Activated CD8-positive, alpha-beta T cell treated with anti-CD3 and anti-CD28 coated beads, Interleukin-2, amount 10 ng/mL, durations not matched to agents 7 days and 5 days (primary cell): ENCODE results near the gene WDR4. TPM values are rescaled to one million over a fixed set of nuclear protein-coding genes. Genes with fewer than 3 reads are reported as not detected.
"Not testable (repeated sequence)": the region's sequence is repeated elsewhere in the genome, so short reads cannot be mapped to it uniquely, and the experiment has no call there.

Experiments
- ATAC-seq: fragments of 150-1000 bp; cut with Tn5 transposase; one replicate; pipeline ENCODE4 v1.10.0; 2021; ENCODE audit warnings: moderate library complexity
- CTCF ChIA-PET: fragments of 350-600 bp; sonication (Branson Sonifier 250); formaldehyde crosslinking; loops from one replicate; lab custom pipeline; 2021; ENCODE audit warnings: antibody characterized with exemption; lab: Charles Lee
- POLR2A ChIA-PET: fragments of 350-600 bp; sonication (Branson Sonifier 250); formaldehyde crosslinking; loops from one replicate; lab custom pipeline; 2021; ENCODE audit warnings: antibody characterized with exemption; lab: Charles Lee
- DNase-seq: peaks from one replicate; pipeline ENCODE4 v3.0.0-alpha.2; 2020
- H3K27ac Mint-ChIP-seq: one replicate; pipeline ENCODE4 v1.8.0; 2021; ENCODE audit warnings: mild to moderate bottlenecking, mixed read lengths
- H3K27me3 Mint-ChIP-seq: one replicate; pipeline ENCODE4 v1.8.0; 2021; ENCODE audit warnings: low read depth, mixed read lengths
- H3K36me3 Mint-ChIP-seq: one replicate; pipeline ENCODE4 v1.8.0; 2021; ENCODE audit warnings: low read depth, mixed read lengths
- H3K4me1 Mint-ChIP-seq: one replicate; pipeline ENCODE4 v1.8.0; 2021; ENCODE audit warnings: low read depth, mixed read lengths
- H3K4me3 Mint-ChIP-seq: one replicate; pipeline ENCODE4 v1.8.0; 2021; ENCODE audit warnings: mild to moderate bottlenecking, mixed read lengths
- H3K9me3 Mint-ChIP-seq: one replicate; pipeline ENCODE4 v1.8.0; 2022; ENCODE audit warnings: mixed read lengths; ENCODE audit not compliant: insufficient read depth
- total RNA-seq, 2 experiments: library from RNA; stranded (reverse); gene quantifications; one replicate each; pipeline ENCODE4 v1.2.3, GENCODE V29; 2021

Gene WDR4
- total RNA-seq, 2 experiments from 2014 or later: 35.6 to 40.9 TPM

DNA sequence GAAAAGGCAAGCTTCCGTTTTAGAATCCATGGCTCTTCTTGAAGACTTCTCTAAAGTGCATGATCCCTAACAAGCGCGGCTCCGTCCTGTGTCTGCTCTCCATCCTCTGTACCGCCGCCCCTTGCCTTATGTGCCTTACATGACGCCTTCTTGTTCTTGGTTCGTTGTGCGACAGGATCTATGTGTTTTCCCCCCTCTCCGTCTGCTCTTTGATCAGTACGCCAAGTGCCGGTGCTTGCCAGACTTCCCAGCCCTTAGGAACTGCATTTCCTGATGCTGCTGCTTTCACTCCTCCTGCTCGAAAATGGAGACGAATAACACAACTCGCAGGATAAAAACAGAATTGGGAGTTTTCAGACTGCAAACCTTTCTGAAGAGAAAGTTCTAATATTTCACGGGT, 26.9 kb upstream of the WDR4 start:
- H3K36me3 Mint-ChIP-seq: peaks cover 36% of the 10 kb centered on the region
- no peak overlapping the region for H3K4me3 Mint-ChIP-seq
- DNase-seq (no peak), ATAC-seq (no peak)
- H3K4me1 Mint-ChIP-seq: no peaks in the 10 kb centered on the region
- no peaks in the 10 kb centered on the region for H3K27me3 Mint-ChIP-seq
- H3K27ac Mint-ChIP-seq: no peak overlapping the region
- CTCF ChIA-PET: no interaction called here
- no peaks in the 10 kb centered on the region for H3K9me3 Mint-ChIP-seq
- POLR2A ChIA-PET: no interaction called here

DNA sequence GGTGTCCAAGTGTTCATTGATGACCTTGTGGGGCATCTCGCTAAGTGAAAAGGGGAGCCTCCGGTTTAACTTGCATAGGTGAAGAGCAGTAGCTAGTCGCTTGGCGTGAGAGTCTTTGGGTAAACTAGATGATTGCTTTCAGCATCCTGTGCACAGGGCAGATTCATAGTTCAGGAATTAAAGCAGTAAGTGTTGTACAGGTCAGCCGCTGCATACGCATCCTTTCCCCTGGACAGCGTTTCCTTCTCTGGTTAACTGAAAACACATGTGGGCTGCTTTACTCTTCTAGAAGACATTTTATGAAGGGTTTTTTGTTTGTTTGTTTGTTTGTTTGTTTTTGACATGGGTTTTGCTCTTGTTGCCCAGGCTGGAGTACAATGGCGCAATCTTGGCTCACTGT, 25.9 kb upstream of the WDR4 start:
- Mint-ChIP-seq H3K36me3 (peaks cover 41% of the 10 kb centered on the region), H3K4me1 (no peaks in the 10 kb centered on the region), H3K9me3 (no peaks in the 10 kb centered on the region), H3K27me3 (no peaks in the 10 kb centered on the region), H3K27ac (no peak overlapping the region), H3K4me3 (no peak overlapping the region)
- DNase-seq (no peak), ATAC-seq (no peak)
- POLR2A ChIA-PET: no interaction called here
- CTCF ChIA-PET: no interaction called here

GRCh38 chr21:42903817-42904216, 24.5 kb upstream of the WDR4 start:
- POLR2A ChIA-PET: no interaction called here
- H3K27ac Mint-ChIP-seq: no peak overlapping the region
- no peak for DNase-seq
- no peak overlapping the region for H3K4me3 Mint-ChIP-seq
- H3K4me1 Mint-ChIP-seq: peaks cover 1% of the 10 kb centered on the region
- ATAC-seq: no peak
- CTCF ChIA-PET: no interaction called here
- no peaks in the 10 kb centered on the region for H3K9me3 Mint-ChIP-seq
- H3K36me3 Mint-ChIP-seq: peaks cover 40% of the 10 kb centered on the region
- no peaks in the 10 kb centered on the region for H3K27me3 Mint-ChIP-seq

GRCh38 chr21:42900446-42900845, 21.1 kb upstream of the WDR4 start:
- Mint-ChIP-seq H3K36me3 (peaks cover 39% of the 10 kb centered on the region), H3K27ac (no peak overlapping the region), H3K4me3 (no peak overlapping the region), H3K27me3 (no peaks in the 10 kb centered on the region), H3K9me3 (no peaks in the 10 kb centered on the region), H3K4me1 (peaks cover 3% of the 10 kb centered on the region)
- ATAC-seq (no peak), DNase-seq (no peak)
- ChIA-PET POLR2A (no interaction called here), CTCF (no interaction called here)

GRCh38 chr21:42892931-42893755, 13.8 kb upstream of the WDR4 start, which contains the start of gene NDUFV3:
Gene NDUFV3 (plus strand): TSS chr21:42893309. CDS start chr21:42893334, 25 bp downstream.
- Mint-ChIP-seq H3K4me1 (peaks cover 11% of the 10 kb centered on the region), H3K27me3 (no peaks in the 10 kb centered on the region), H3K9me3 (no peaks in the 10 kb centered on the region), H3K27ac (peak within 1 kb of the TSS; percentile 94), H3K4me3 (peak within 1 kb of the TSS; percentile 83), H3K36me3 (peaks cover 10% of the 10 kb centered on the region)
- POLR2A ChIA-PET: interaction anchor here (0.6 to 3.9 kb wide), 13 partner anchors 8 to 767 kb away, joined by 3 to 35 read pairs (median 4); partner anchors contain the start of genes PDE9A and WDR4
- CTCF ChIA-PET: interaction anchor here (1.0 to 2.1 kb wide), 4 partner anchors 12 to 365 kb away, joined by 3 to 8 read pairs (median 6); partner anchors contain the start of gene PDE9A
- ATAC-seq: peak; percentile 95
- peak; percentile 100 for DNase-seq

- no peaks in the 10 kb centered on the region for H3K27me3 Mint-ChIP-seq
- peaks cover 8% of the 10 kb centered on the region for H3K36me3 Mint-ChIP-seq
- POLR2A ChIA-PET: interaction anchor here (0.6 to 3.9 kb wide), 11 partner anchors 8 to 768 kb away, joined by 3 to 35 read pairs (median 4); partner anchors contain the start of genes PDE9A and WDR4
- CTCF ChIA-PET: interaction anchor here (1.0 to 2.1 kb wide), 4 partner anchors 12 to 364 kb away, joined by 3 to 8 read pairs (median 6); partner anchors contain the start of gene PDE9A
- DNase-seq (no peak), ATAC-seq (no peak)
- peak overlapping the region; percentile 94 for H3K27ac Mint-ChIP-seq
- H3K4me1 Mint-ChIP-seq: peaks cover 11% of the 10 kb centered on the region
- H3K4me3 Mint-ChIP-seq: peak overlapping the region; percentile 83
- no peaks in the 10 kb centered on the region for H3K9me3 Mint-ChIP-seq
These were observed 13.2 kb upstream of the WDR4 start for GRCh38 chr21:42892582-42892930.

DNA sequence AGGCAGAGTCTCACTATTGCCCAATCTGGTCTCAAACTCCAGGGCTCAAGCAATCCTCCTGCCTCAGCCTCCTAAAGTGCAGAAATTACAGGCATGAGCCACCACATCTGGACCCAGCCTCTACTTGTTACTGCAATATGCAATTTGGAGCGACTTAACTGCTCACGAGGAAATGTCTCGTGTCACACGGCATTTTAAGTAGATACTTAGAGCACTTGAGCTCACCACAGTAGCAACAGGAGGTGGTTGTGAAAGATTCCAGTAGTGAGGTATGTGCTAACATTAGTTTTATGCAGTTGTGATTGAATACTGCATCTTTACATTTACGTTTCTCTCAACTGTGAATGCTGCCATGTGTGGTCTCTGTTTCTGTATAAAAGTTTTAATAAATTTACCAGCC, 8.0 kb upstream of the WDR4 start:
- Mint-ChIP-seq H3K9me3 (no peaks in the 10 kb centered on the region), H3K4me3 (no peak overlapping the region), H3K27me3 (no peaks in the 10 kb centered on the region), H3K27ac (no peak overlapping the region), H3K4me1 (peaks cover 5% of the 10 kb centered on the region), H3K36me3 (no peaks in the 10 kb centered on the region)
- ChIA-PET CTCF (no interaction called here), POLR2A (no interaction called here)
- ATAC-seq (no peak), DNase-seq (no peak)

GRCh38 chr21:42883921-42884320, 4.6 kb upstream of the WDR4 start:
- Mint-ChIP-seq H3K9me3 (no peaks in the 10 kb centered on the region), H3K27ac (no peak overlapping the region), H3K36me3 (peaks cover 4% of the 10 kb centered on the region), H3K4me3 (no peak overlapping the region), H3K4me1 (peaks cover 16% of the 10 kb centered on the region), H3K27me3 (no peaks in the 10 kb centered on the region)
- ATAC-seq: no peak
- CTCF ChIA-PET: no interaction called here
- DNase-seq: no peak
- POLR2A ChIA-PET: interaction anchor here (0.6 to 1.8 kb wide), 2 partner anchors 9 to 17 kb away, joined by 4 to 6 read pairs; partner anchors contain the start of gene NDUFV3

GRCh38 chr21:42880352-42880751, 1.0 kb upstream of the WDR4 start:
- H3K4me3 Mint-ChIP-seq: peak overlapping the region; percentile 93
- ChIA-PET CTCF (interaction anchor here (1.6 to 2.6 kb wide), 2 partner anchors 10 to 12 kb away, joined by 5 to 8 read pairs; partner anchors contain the start of gene NDUFV3), POLR2A (interaction anchor here (0.6 to 3.6 kb wide), 3 partner anchors 8 to 353 kb away, joined by 3 to 35 read pairs (median 4); partner anchors contain the start of gene NDUFV3)
- peak overlapping the region; percentile 97 for H3K27ac Mint-ChIP-seq
- DNase-seq (no peak), ATAC-seq (no peak)
- H3K9me3 Mint-ChIP-seq: no peaks in the 10 kb centered on the region
- no peaks in the 10 kb centered on the region for H3K27me3 Mint-ChIP-seq
- peaks cover 22% of the 10 kb centered on the region for H3K4me1 Mint-ChIP-seq
- peaks cover 18% of the 10 kb centered on the region for H3K36me3 Mint-ChIP-seq

- DNase-seq: no peak
- peaks cover 30% of the 10 kb centered on the region for H3K36me3 Mint-ChIP-seq
- POLR2A ChIA-PET: interaction anchor here (1.4 kb wide), 1 partner anchor 14 kb away, joined by 8 read pairs; the partner anchor contains the start of gene NDUFV3
- peak overlapping the region; percentile 93 for H3K4me3 Mint-ChIP-seq
- CTCF ChIA-PET: no interaction called here
- peak; percentile 15 for ATAC-seq
- H3K27me3 Mint-ChIP-seq: no peaks in the 10 kb centered on the region
- H3K27ac Mint-ChIP-seq: peak overlapping the region; percentile 97
- H3K9me3 Mint-ChIP-seq: no peaks in the 10 kb centered on the region
- peaks cover 24% of the 10 kb centered on the region for H3K4me1 Mint-ChIP-seq
These were observed 704 bp downstream of the WDR4 start for GRCh38 chr21:42878678-42878992.

GRCh38 chr21:42875811-42876210, 3.5 kb downstream of the WDR4 start:
- H3K27me3 Mint-ChIP-seq, POLR2A ChIA-PET, H3K27ac Mint-ChIP-seq, H3K9me3 Mint-ChIP-seq, DNase-seq, CTCF ChIA-PET, H3K4me3 Mint-ChIP-seq, ATAC-seq: not testable (repeated sequence)
- Mint-ChIP-seq H3K36me3 (peaks cover 50% of the 10 kb centered on the region), H3K4me1 (peaks cover 20% of the 10 kb centered on the region)

DNA sequence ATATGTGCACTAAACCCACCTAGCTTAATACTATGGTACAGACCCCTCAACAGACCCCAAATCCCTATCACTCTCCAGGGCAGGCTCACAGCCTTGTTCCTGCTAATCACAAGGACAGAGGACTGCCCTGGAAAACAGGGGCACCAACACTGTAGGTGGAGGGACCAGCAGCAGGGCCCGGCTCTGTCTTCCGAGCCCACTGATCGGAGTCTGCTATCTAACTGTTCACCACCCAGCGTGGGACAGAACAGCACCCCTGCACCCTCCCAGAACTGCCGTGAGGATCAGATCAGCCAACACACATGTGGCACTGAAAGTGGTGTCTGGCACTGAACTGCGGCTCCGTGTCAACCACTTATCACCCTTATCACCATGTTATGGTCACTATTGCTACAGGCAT, 6.2 kb downstream of the WDR4 start:
- no peaks in the 10 kb centered on the region for H3K27me3 Mint-ChIP-seq
- DNase-seq: no peak
- ChIA-PET POLR2A (no interaction called here), CTCF (interaction anchor here (1.2 kb wide), 1 partner anchor 280 kb away, joined by 3 read pairs; no protein-coding TSS in a partner anchor)
- peaks cover 8% of the 10 kb centered on the region for H3K4me1 Mint-ChIP-seq
- no peak overlapping the region for H3K4me3 Mint-ChIP-seq
- H3K27ac Mint-ChIP-seq: no peak overlapping the region
- no peaks in the 10 kb centered on the region for H3K9me3 Mint-ChIP-seq
- peaks cover 66% of the 10 kb centered on the region for H3K36me3 Mint-ChIP-seq
- no peak for ATAC-seq
